GM20000 (cell line): ENCODE measurements around the gene BANF2.

Experiments used
- DNase-seq: peaks from one replicate; pipeline ENCODE4 v3.0.0; 2012; ENCODE audit warnings: low spot score
- TF ChIP-seq, protein P1 (sequence below): IDR thresholded peaks from 2 replicates; pipeline ENCODE4 v1.5.1; 2012; ENCODE audit warnings: mild to moderate bottlenecking, control low read depth; ENCODE audit errors: extremely low read depth, missing control alignments

BANF2 gene

GRCh38 chr20:17659801-17660200 lies 40.0 kb upstream of the BANF2 start:
- no peak for DNase-seq
- TF ChIP-seq, protein P1, sequence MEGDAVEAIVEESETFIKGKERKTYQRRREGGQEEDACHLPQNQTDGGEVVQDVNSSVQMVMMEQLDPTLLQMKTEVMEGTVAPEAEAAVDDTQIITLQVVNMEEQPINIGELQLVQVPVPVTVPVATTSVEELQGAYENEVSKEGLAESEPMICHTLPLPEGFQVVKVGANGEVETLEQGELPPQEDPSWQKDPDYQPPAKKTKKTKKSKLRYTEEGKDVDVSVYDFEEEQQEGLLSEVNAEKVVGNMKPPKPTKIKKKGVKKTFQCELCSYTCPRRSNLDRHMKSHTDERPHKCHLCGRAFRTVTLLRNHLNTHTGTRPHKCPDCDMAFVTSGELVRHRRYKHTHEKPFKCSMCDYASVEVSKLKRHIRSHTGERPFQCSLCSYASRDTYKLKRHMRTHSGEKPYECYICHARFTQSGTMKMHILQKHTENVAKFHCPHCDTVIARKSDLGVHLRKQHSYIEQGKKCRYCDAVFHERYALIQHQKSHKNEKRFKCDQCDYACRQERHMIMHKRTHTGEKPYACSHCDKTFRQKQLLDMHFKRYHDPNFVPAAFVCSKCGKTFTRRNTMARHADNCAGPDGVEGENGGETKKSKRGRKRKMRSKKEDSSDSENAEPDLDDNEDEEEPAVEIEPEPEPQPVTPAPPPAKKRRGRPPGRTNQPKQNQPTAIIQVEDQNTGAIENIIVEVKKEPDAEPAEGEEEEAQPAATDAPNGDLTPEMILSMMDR, result no peak

GRCh38 chr20:17660667-17661066 lies 39.1 kb upstream of the BANF2 start:
- TF ChIP-seq, protein P1, result no peak

GRCh38 chr20:17661121-17661744 lies 38.5 kb upstream of the BANF2 start:
- TF ChIP-seq, protein P1, result no peak
- DNase-seq, result no peak

More at GRCh38 chr20:17660667-17661066, 39.1 kb upstream of the BANF2 start:
- no peak for DNase-seq

DNA sequence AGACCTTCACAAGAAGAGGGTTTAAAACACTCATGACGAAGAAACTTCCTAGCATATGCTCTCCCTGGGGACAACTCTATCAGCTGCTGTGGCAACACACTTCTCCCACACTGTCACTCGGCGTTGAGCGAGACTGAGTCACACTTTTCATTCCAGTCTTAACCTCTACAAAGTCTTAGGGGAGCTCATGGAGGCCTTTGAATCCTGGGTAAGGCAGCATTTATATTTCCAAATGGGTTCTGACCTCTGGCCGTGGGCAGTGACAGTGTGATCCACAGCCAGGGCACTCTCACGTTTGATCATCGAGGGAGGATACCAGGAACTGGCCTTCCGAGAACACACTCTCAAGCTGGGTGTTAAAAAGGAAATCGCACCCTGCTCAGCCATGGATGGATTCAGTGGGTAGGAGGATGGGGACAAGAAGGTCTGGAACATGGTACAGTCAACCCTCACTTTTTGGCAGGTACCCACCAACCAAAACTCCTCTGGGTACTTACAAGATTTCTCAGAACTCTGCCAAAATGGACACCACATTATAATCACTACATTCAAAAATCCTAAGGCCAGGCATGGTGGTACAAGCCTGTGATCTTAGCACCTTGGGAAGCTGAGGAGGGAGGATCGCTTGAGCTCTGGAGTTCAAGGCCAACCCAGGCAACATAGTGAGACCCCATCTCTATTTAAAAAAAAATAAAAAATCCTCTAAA lies 37.3 kb upstream of the BANF2 start:
- DNase-seq, result no peak
- TF ChIP-seq, protein P1, result no peak

DNA sequence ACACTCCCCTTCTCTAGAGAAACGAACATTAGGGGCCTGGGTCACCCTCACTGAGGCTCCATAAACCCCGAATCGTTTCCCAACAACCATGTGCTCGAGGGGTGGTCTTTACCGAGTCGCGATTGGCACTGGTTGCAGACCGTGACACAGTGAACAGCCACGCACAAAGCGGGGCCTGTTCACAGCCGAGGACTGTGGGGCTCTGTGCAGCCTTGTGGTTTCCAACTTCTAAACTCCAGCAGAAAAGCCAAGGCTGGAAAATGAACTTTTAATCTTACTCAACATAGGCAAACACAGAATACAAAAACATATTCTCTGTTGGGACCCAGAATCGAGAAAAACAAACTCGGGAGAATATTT lies 36.7 kb upstream of the BANF2 start:
- TF ChIP-seq, protein P1, result no peak
- DNase-seq, result no peak

- DNase-seq, result no peak
- TF ChIP-seq, protein P1, result no peak
Measured at GRCh38 chr20:17663486-17663885, 36.3 kb upstream of the BANF2 start.

- no peak for DNase-seq
- TF ChIP-seq, protein P1, result no peak
Measured at GRCh38 chr20:17664025-17664633, 35.6 kb upstream of the BANF2 start.
